Karpas-422 (cell line): ENCODE results near the gene YRDC. TPM values are rescaled to one million over a fixed set of nuclear protein-coding genes. Genes with fewer than 3 reads are reported as not detected.

ENCODE experiments used
- DNase-seq: peaks from one replicate; pipeline ENCODE4 v3.0.0-alpha.2; 2015
- H2AFZ ChIP-seq: fragments of 200-600 bp; sonication (generic); 2 replicates; pipeline ENCODE4 v1.6.1; 2014; ENCODE audit warnings: antibody characterized with exemption, low read length, mixed read lengths
- H3K27ac ChIP-seq: fragments of 200-600 bp; sonication (generic); 2 replicates; pipeline ENCODE4 v1.5.1; 2014; ENCODE audit warnings: mild to moderate bottlenecking, low read length, moderate library complexity
- H3K27me3 ChIP-seq: fragments of 200-600 bp; sonication (generic); 2 replicates; pipeline ENCODE4 v1.6.1; 2014; ENCODE audit warnings: low read length, mixed read lengths
- H3K36me3 ChIP-seq: fragments of 200-600 bp; sonication (generic); 2 replicates; pipeline ENCODE4 v1.6.1; 2014; ENCODE audit warnings: low read length, mixed read lengths; ENCODE audit not compliant: insufficient read depth
- H3K4me1 ChIP-seq: fragments of 200-600 bp; sonication (generic); 2 replicates; pipeline ENCODE4 v1.6.1; 2014; ENCODE audit warnings: mild to moderate bottlenecking, low read length, mixed read lengths
- H3K4me2 ChIP-seq: fragments of 200-600 bp; sonication (generic); 2 replicates; pipeline ENCODE4 v1.6.1; 2014; ENCODE audit warnings: low read length, low read depth, mild to moderate bottlenecking; ENCODE audit not compliant: poor library complexity, severe bottlenecking
- H3K4me3 ChIP-seq: fragments of 200-600 bp; sonication (generic); 2 replicates; pipeline ENCODE4 v1.5.1; 2014; ENCODE audit warnings: mild to moderate bottlenecking, antibody characterized with exemption, low read length, mixed read lengths
- H3K79me2 ChIP-seq: fragments of 200-600 bp; sonication (generic); 2 replicates; pipeline ENCODE4 v1.6.1; 2014; ENCODE audit warnings: mild to moderate bottlenecking, low read length, mixed read lengths
- H3K9ac ChIP-seq: fragments of 200-600 bp; sonication (generic); 2 replicates; pipeline ENCODE4 v1.6.0; 2014; ENCODE audit warnings: low read length
- H3K9me2 ChIP-seq: fragments of 200-600 bp; sonication (generic), shearing (Covaris generic); replicated peaks from 2 replicates; pipeline ENCODE4 v1.6.0; 2014; ENCODE audit warnings: mild to moderate bottlenecking, low read length, moderate library complexity; ENCODE audit not compliant: insufficient read depth
- H3K9me3 ChIP-seq: fragments of 300-700, 200-600 bp; sonication (generic); 2 replicates; pipeline ENCODE4 v1.6.1; 2014; ENCODE audit warnings: low read length, mixed read lengths
- H4K20me1 ChIP-seq: fragments of 200-600 bp; sonication (generic); 2 replicates; pipeline ENCODE4 v1.6.1; 2014; ENCODE audit warnings: mild to moderate bottlenecking, antibody characterized with exemption, low read length, low read depth; ENCODE audit not compliant: insufficient read depth
- total RNA-seq: library from RNA; depleted of rRNA; stranded (reverse); fragments of >200 nt; shearing (Covaris generic); gene quantifications from 2 replicates; pipeline ENCODE4 v1.2.3, GENCODE V29; 2014; ENCODE audit warnings: low replicate concordance

The YRDC gene
- total RNA-seq, 1 experiment from 2014 or later = 21.8 TPM

DNA sequence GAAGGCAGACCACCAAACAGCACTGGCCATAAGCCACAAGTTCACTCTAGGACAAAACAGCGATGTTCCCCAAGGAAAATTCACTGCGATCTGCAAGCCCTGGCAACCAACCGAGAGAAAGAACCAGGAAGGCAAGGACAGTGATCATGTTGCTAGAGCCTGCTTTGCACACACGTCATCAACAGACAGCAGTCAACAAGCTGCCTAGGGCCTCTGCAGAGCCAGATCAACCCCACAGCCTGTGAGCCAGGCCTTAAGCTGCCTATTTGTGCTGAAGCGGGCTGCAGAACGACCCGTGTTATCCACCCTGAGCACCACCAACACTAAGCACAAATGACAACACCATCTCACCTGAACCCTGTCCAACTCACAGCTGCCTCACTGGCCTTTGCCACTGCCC, 6.2 kb upstream of the YRDC start:
- no peak overlapping the region for H3K4me2 ChIP-seq

GRCh38 chr1:37813529-37814145, 5.6 kb upstream of the YRDC start:
- no peak for DNase-seq
- peaks cover 32% of the 10 kb centered on the region for H3K4me1 ChIP-seq
- no peaks in the 10 kb centered on the region for H3K9me2 ChIP-seq
- H2AFZ ChIP-seq = no peak overlapping the region
- H3K4me2 ChIP-seq = no peak overlapping the region
- no peaks in the 10 kb centered on the region for H4K20me1 ChIP-seq
- H3K27me3 ChIP-seq = no peaks in the 10 kb centered on the region
- H3K9me3 ChIP-seq = no peaks in the 10 kb centered on the region
- H3K79me2 ChIP-seq = peaks cover 33% of the 10 kb centered on the region
- no peak overlapping the region for H3K27ac ChIP-seq
- no peak overlapping the region for H3K4me3 ChIP-seq
- peaks cover 6% of the 10 kb centered on the region; the same call in 1 of the 2 replicates for H3K36me3 ChIP-seq
- H3K9ac ChIP-seq = no peak overlapping the region

More for the DNA sequence above, 6.2 kb upstream of the YRDC start:
- Histone ChIP-seq H3K27ac (no peak overlapping the region), H3K9ac (no peak overlapping the region), H3K36me3 (peaks cover 6% of the 10 kb centered on the region; the same call in 1 of the 2 replicates), H3K9me2 (no peaks in the 10 kb centered on the region), H3K4me3 (no peak overlapping the region), H3K27me3 (no peaks in the 10 kb centered on the region), H3K4me1 (peaks cover 26% of the 10 kb centered on the region), H3K9me3 (no peaks in the 10 kb centered on the region), H3K79me2 (peaks cover 31% of the 10 kb centered on the region), H2AFZ (no peak overlapping the region), H4K20me1 (no peaks in the 10 kb centered on the region)
- DNase-seq = no peak

DNA sequence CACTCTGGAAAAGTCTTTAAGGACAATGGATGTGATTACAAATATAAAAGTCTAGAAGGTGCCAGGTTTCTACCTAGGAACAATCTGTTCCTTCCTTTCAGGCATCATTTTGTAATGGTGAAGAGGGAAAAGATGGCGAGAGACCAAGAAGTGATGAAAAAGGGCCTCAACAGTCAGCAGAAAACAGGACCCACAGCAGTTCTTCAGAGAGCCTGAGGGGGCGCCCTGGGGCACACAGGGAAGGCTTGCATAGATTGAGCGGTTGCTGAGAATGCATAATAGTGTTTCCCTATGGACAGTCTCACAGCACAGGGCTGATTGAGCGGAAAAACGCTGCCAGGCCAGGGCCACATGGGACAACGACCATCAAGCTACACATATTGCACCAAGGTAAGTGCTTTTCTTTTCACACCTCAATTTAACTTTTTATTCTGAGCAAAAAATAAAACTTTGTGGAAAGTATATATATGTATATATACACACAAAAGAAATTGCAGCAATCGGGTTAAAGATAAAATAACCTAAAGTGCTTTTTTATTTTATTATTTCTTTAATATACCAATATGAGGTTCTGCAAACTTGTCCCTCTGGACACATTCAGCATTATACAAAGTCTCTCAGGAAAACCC, 3.1 kb upstream of the YRDC start:
- H3K9ac ChIP-seq = peak overlapping the region; percentile 5; the same call in 1 of the 2 replicates
- H3K27ac ChIP-seq = peak overlapping the region; percentile 41
- H3K4me2 ChIP-seq = peak overlapping the region; percentile 43
- H3K79me2 ChIP-seq = peaks cover 52% of the 10 kb centered on the region
- peaks cover 43% of the 10 kb centered on the region for H3K4me1 ChIP-seq
- no peaks in the 10 kb centered on the region for H3K27me3 ChIP-seq
- peaks cover 14% of the 10 kb centered on the region for H4K20me1 ChIP-seq
- H3K36me3 ChIP-seq = peaks cover 10% of the 10 kb centered on the region; the same call in 1 of the 2 replicates
- peak; percentile 94 for DNase-seq
- H3K4me3 ChIP-seq = no peak overlapping the region
- no peaks in the 10 kb centered on the region for H3K9me2 ChIP-seq
- no peaks in the 10 kb centered on the region for H3K9me3 ChIP-seq
- no peak overlapping the region for H2AFZ ChIP-seq

GRCh38 chr1:37809942-37810341, 1.9 kb upstream of the YRDC start:
- peaks cover 22% of the 10 kb centered on the region; the same call in 1 of the 2 replicates for H3K36me3 ChIP-seq
- H3K4me1 ChIP-seq = peaks cover 43% of the 10 kb centered on the region
- no peaks in the 10 kb centered on the region for H3K9me2 ChIP-seq
- no peaks in the 10 kb centered on the region for H3K27me3 ChIP-seq
- H2AFZ ChIP-seq = no peak overlapping the region
- H3K4me2 ChIP-seq = no peak overlapping the region
- H3K79me2 ChIP-seq = peaks cover 63% of the 10 kb centered on the region
- peaks cover 20% of the 10 kb centered on the region for H4K20me1 ChIP-seq
- peak overlapping the region; percentile 41; the same call in 1 of the 2 replicates for H3K27ac ChIP-seq
- no peaks in the 10 kb centered on the region for H3K9me3 ChIP-seq
- DNase-seq = no peak
- H3K4me3 ChIP-seq = no peak overlapping the region
- H3K9ac ChIP-seq = no peak overlapping the region

- Histone ChIP-seq H3K9me2 (no peaks in the 10 kb centered on the region), H3K4me3 (peak overlapping the region; percentile 86), H3K27me3 (no peaks in the 10 kb centered on the region), H3K9ac (peak overlapping the region; percentile 78), H3K79me2 (peaks cover 69% of the 10 kb centered on the region), H3K9me3 (no peaks in the 10 kb centered on the region), H3K4me1 (peaks cover 43% of the 10 kb centered on the region), H3K36me3 (peaks cover 35% of the 10 kb centered on the region), H3K27ac (peak overlapping the region; percentile 40; the same call in 1 of the 2 replicates), H3K4me2 (peak overlapping the region; percentile 88), H2AFZ (no peak overlapping the region), H4K20me1 (peaks cover 29% of the 10 kb centered on the region)
- DNase-seq = peak; percentile 73
Measured at GRCh38 chr1:37808369-37809319, 636 bp upstream of the YRDC start.

DNA sequence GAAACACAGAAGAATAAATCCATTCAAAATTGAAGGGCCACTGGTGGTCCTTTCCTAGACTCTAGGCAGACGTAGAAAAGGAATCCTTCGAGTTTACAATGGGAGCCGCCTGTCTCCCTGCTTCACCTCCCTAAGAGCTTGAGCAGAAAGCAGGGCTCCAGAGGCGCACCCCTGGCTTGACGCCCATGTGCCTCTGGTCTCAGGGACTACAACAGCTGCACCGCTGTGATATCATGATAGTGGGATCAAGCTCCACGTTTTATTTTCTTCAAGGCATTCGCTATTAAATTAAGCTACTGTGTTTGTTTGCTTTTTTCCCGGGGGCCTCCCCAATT, 821 bp downstream of the YRDC start:
- Histone ChIP-seq H2AFZ (no peak overlapping the region), H3K9me2 (no peaks in the 10 kb centered on the region), H3K36me3 (peaks cover 48% of the 10 kb centered on the region), H3K4me1 (peaks cover 43% of the 10 kb centered on the region), H3K4me2 (peak overlapping the region; percentile 96), H3K27ac (peak overlapping the region; percentile 26; the same call in 1 of the 2 replicates), H3K4me3 (peak overlapping the region; percentile 86), H3K79me2 (peaks cover 67% of the 10 kb centered on the region), H3K9ac (peak overlapping the region; percentile 78), H4K20me1 (peaks cover 34% of the 10 kb centered on the region), H3K9me3 (no peaks in the 10 kb centered on the region), H3K27me3 (no peaks in the 10 kb centered on the region)
- peak; percentile 41 for DNase-seq

DNA sequence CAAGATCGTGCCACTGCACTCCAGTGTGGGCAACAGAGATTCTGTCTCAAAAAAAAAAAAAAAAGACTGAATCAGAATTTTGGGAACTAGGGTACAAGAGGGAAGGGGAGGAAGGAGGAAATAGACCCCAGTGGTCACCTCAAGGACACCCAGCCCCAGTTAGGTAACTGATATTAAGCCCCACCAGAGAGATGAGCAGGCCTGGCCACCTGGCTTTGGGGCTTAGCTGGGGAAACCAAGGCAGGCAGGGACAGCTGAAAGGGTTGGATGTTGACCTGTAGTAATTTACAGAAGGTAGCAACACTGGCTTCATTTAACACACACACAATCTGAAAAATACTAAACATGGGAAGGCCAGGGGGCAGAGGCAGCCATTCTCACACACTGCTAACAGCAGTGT, 5.6 kb downstream of the YRDC start:
- DNase-seq = no peak

More for the DNA sequence above, 5.6 kb downstream of the YRDC start:
- no peak overlapping the region for H2AFZ ChIP-seq
- H3K36me3 ChIP-seq = peaks cover 70% of the 10 kb centered on the region
- H3K9me3 ChIP-seq = no peaks in the 10 kb centered on the region
- peaks cover 39% of the 10 kb centered on the region for H3K79me2 ChIP-seq
- H3K9ac ChIP-seq = no peak overlapping the region
- no peaks in the 10 kb centered on the region for H3K27me3 ChIP-seq
- H3K4me1 ChIP-seq = peaks cover 10% of the 10 kb centered on the region
- no peak overlapping the region for H3K4me2 ChIP-seq
- no peak overlapping the region for H3K27ac ChIP-seq
- H3K4me3 ChIP-seq = no peak overlapping the region
- peaks cover 37% of the 10 kb centered on the region for H4K20me1 ChIP-seq
- H3K9me2 ChIP-seq = no peaks in the 10 kb centered on the region
